ENCODE results near the gene THAP7.
"Not testable (repeated sequence)": the region's sequence is repeated elsewhere in the genome, so short reads cannot be mapped to it uniquely, and the experiment has no call there.

Gene THAP7, protein sequence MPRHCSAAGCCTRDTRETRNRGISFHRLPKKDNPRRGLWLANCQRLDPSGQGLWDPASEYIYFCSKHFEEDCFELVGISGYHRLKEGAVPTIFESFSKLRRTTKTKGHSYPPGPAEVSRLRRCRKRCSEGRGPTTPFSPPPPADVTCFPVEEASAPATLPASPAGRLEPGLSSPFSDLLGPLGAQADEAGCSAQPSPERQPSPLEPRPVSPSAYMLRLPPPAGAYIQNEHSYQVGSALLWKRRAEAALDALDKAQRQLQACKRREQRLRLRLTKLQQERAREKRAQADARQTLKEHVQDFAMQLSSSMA

DNA sequence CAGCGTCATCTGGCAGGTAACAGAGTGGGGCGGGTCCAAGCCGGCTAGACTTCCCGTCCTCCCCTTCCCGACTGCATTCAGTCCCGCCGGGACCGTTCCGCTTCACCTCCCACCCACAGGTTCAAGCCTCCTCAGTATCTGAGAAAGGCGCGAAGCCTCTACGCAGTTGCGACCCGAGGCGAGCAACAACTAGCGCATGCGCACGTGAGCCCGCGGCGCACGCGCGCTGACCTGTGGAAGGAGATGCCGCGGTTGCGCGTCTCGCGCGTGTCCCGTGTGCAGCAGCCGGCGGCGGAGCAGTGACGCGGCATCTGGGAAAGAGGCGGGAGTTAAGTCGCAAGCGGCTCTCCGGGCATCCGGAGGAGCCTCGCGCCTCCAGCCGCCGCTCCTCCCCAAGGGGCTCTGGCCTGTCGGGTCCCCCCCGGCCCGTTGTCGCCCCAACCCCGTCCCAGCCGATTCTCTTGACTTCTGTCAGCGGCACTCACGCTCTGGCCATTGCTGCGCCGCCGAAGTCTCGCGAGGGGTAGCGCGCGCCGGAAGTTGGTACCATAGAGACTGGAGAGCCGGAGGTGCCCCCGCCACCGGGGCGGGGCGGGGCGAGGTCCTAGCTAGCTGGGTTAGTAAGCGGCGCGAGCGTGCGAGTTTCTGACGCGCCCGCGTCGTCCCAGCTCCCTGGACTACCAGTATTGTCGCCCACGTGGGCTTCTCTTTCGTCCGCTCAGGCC lies at the start of gene THAP7:
Gene THAP7, minus strand, starts transcription at position 518 of the 725 bp plus-strand sequence. Its CDS starts 207 bp downstream, at position 311.
- DNase-seq, result peak; percentile 95

DNA sequence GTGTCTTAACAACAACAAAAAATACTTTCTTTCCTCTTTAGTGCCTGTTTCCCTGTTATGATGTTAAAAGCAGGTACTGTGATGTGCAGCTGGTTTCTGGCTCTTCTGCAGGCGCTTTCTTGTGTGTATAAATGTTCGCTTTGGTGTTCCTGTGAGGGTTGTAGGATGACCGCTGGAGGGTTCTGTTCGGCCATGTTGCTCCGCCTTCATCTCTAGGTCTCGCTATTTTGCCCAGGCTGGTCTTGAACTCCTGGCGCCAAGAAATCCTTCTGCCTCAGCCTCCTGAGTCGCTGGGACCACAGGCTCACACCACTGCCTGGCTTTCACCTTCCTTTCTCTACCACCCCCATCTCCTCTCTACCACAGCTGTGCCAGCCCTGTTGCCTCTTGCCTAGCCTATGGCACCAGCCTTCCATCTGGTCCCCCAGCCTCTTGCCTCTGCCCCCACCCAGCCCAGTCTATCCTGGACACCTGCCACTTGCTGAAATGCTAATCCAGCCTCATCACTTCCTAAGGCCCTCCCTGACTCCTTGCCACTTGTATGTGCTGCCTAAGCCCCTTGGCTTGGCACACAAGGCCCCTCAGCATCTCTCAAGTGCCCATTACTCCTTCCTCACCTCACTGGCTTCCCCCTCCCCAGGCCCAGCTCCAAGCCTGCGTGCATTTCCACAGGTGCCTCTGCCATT lies 49.4 kb upstream of the THAP7 start:
- DNase-seq, result peak; percentile 44

DNA sequence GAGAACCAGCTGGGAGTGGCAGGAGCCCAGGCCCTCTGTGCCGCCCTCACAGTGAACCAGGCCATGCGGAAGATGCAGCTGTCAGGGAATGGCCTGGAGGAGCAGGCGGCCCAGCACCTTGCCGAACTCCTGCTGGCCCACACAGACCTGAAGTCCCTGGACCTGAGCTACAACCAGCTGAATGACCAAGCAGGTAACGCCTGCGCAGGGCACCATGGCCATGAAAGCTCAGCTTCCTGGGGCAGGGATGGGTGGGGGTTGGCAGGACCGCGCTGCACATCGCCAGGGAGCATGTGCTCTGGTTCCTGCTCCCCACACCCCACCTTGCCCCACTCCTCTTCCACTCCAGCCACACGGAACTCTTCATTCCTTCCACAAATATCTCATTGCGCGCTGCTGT lies 47.0 kb upstream of the THAP7 start:
- DNase-seq, result not testable (repeated sequence)

DNA sequence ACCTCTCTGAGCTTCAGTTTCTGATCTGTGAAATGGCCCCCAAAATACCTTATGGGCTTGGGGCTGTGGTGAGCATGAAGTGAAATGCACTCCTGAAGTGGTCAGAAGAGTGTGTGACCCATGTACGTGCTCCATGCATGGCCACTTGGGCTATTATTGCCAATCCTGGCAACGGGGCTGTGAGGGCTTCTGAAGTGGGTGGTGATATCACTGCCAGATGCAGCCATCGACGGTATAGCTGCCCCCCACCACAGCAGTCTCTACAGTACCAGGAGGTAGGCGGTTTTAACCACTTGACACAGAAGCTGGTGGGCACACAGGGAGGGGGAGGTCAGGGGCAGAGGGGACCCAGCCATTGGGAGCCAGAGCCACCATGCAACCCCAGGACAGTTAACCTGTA lies 46.5 kb upstream of the THAP7 start:
- not testable (repeated sequence) for DNase-seq

DNA sequence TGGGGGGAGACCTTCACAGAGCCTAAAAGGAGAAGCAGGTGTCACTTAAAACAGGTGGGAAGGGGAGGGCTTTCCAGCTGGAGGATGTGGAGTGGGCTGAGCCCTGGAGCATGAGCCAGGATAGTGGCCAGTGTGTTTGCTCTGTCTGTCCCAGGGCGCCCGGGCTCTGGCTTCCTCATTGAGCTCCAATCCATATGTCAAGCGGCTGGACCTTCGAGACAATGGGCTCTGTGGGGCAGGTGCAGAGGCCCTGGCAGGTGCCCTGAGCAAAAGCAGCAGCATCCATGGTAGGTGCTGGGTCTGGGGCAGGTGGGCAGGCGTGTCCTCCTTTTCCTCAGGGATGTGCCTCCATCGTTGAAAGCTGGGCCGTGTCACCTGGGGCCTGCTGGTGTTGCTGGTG lies 45.8 kb upstream of the THAP7 start:
- peak; percentile 87 for DNase-seq

DNA sequence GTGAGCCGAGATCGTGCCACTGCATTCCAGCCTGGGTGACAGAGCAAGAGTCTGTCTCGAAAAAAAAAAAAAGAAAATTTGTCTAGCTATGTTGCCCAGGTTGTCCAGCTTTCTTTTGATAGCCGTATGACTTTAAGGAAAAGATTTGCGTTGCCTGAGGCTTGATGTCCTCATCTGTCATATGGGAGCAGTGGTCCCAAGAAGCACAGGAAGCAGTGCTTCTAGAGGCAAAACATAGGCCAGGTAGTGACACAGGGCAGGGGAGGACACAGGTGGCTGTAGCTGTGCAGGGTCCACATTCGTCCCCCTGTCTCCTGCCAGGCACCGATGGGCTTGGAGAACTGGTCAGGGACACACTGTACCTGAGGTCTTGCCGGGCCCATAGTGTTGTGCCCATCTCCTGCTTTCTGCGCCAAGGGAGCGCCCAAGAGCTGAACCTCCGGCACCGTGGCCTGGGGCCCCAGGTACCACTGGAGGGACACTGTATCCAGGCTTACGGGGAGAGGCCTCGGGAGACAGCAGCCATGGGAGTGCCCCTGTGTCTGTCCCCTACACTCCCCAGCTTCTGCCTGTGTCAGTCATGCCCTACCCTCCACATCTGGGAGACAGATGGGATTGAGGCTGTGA lies 45.2 kb upstream of the THAP7 start:
- DNase-seq, result no peak

DNA sequence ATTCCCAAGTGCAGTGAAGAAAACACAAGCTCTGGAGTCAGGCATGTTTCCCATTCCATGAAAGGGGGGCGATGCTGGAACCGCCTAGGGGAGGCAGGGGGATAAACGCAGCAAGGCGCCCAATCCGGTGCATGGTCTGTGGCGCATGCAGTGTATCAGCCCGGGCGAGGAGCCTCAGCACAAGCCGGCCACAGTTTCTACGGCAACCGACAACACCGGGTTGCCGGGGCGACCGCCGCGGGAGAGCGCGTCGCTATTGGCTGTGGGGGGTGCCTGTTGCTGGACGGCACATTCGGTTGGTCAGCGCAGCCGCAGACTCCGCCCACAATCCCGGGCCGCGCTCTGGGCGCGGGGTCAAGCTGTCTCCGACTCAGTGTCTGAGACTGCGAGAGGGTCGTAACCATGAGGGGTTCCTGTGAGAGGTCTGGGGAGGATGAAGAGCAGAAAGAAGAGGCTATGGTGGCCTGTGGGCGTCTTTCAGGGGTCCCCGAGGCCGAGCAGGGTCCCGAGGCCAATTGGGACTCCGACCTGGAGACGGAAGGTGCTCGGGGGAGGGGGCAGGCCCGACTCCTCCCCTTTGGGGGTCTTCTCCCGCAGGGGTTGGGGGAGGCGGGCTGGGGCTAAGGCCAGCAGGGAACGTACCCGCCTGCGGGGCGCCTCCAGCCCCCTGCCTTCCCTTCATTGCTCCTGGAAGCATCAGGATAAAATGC lies 43.8 kb upstream of the THAP7 start, which contains the start of gene LRRC74B:
Gene LRRC74B, plus strand, starts transcription at position 362 of the 710 bp plus-strand sequence. Its CDS starts 41 bp downstream, at position 403.
- DNase-seq, result peak; percentile 93

DNA sequence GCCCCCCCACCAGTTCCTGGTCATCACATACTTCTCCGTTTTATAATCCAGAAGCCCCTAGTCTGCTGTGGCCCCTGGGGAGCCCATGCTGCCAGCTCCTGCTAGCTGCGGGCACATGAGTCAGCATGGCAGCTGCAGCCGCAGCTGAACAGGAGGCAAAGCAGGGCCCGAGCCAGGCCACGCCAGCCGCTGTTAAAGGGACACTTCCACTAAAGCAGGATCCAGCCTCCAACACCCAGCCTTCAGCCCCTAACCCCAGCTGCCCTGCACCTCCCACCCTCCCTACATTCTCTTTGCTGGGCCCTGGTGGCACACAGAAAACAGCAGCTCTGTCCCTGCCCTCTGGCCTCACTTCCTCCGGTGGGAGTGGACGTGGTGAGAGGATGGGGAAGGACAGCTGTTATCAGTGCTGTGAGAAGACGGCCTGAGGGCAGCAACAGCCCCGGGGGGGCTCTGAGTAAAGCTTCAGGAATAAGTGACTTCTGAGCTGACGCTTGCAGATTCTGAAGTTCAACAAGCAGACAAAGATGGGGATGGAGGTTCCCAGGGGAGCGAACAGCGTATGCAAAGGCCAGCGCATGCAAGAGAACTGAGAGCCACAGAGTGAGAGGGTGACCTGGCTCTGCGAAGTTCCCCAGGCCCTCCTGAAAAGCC lies 43.1 kb upstream of the THAP7 start:
- peak; percentile 71 for DNase-seq

DNA sequence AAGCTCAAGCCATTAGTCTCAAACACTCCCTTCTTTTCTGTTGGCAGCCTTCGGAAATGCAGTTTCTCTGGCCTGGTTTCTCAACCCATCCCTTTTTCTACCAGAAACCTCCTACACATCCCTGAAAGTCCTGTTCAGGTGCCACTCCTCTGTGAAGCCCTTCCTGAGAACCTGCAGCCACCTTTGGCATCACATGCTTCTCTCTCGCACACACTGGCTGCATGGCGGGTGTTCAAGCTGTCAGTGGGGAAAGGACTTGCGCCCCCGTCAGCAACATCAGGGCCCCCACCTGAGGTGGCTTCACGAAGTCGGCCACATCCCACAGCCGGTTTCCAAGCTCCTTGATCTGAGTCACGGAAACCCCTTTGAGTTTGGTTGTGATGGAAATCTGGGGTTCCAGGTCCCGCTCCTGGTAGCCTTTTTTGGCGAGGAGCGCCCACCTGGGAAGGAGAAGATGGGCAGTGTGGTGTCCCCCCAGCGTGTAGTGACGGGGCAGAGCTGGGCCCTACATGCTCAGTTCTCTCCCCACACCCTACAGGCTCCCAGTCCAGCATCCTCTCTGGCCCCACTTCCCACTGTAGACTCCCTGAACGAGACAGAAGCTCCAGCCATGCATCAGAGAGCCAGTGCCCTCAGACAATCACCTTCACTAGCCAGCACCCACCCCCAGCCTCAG lies 42.1 kb upstream of the THAP7 start:
- DNase-seq, result no peak

DNA sequence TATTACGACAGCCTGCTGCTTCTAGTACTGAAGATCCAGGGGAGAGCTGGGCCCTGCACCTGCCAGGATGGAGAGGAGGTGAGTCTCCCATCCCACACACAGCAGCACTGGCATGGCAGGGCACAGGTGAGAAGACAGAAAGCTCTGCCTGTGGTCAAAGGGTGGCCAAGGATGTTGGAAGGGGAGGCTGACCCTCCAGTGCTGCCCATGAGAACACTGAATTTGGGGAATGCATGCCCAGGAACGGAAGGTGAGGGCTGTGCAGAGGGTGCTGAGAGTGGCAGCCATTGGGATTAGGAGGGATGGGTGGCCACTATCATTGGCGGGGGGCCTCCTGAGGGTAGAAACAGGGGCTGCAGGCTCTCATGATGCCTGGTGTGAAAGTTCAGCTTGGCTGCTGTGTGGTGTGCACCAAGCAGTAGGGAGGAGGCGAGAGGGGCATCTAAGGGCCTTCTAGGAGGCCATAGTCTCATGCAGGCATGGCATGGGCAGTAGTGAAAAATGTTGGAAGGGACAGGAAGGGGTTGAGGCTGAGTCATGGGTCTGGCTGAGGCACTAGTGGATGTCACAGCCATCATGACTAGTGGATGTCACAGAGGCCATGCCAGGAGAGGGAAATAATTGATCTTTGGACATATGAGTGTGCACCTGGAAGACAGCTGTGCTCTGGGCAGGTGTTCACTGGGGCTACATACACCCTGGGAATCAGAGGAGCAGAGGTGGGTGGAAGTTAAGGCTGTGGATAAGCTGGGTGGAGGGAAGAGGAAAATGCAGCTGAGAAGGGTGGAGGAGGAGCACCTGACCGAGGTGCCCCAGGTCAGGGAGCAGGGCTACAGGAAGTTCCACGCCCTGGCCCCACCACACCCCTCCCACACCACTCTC lies 41.3 kb upstream of the THAP7 start:
- no peak for DNase-seq

DNA sequence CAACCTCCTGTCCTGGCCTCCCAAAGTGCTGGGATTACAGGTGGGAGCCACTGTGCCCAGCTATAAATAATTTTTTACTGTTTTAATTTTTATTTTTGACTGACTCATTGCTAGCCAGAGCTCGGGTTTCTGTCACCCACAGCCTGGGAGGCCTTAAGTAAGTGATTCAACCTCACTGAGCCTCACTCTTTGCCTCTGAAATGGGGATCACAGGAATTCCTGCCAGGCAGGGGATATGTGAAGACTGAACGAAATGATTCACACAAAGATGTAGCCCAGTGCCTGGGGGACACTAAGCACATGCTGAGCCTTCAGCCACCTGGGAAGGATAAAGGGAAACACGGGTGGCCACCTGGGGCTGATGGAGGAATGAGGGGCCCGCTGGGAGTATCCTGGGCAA lies 40.0 kb upstream of the THAP7 start:
- no peak for DNase-seq

DNA sequence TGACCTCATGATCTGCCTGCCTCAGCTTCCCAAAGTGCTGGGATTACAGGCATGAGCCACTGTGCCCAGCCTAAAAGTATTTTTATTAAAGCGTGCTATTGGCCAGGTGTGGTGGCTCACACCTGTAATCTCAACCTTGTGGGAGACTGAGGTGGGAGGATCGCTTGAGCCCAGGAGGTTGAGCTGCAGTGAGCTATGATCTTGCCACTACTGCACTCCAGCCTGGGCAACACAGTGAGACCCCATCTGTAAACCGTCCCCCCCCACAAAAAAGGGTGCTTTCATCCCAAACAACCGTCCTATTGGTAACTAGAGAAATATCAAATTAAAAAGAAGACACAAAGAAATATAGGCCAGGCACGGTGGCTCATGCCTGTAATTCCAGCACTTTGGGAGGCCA lies 37.2 kb upstream of the THAP7 start:
- not testable (repeated sequence) for DNase-seq

DNA sequence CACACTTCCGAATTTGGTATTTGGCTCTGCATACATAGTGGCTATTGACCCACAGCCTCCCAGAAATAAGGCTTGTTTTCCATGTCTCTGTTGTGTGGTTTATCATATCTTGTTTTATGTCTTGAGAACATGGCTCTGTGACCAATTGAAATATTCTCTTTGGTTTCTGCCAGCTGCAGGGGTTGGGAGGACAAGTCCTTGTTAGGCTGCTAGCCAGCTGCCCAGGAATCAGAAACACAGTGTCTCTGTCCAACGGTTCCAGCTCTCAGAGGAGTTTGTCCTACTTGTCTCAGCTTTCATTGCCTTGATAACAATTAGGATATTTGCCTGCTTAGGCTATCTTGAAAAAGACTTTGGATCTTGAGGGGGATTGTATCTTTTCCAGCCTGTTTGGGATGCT lies 36.5 kb upstream of the THAP7 start:
- DNase-seq, result no peak

DNA sequence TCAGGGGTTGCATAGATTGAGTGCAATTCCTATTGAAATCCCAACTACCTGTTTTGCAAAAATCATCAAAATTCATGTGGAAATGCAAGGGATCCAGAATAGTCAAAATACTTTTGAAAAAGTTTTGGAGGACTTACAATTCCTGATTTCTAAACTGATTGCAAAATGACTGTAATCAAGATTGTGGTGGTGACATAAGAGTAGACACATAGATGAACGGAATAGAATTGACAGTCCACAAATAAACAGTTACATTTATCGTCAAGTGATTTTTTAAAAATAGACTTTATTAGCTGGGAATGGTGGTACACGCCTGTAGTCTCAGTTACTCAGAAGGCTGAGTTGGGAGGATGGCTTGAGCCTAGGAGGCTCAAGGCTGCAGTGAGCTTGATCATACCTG lies 33.1 kb upstream of the THAP7 start:
- DNase-seq, result no peak

DNA sequence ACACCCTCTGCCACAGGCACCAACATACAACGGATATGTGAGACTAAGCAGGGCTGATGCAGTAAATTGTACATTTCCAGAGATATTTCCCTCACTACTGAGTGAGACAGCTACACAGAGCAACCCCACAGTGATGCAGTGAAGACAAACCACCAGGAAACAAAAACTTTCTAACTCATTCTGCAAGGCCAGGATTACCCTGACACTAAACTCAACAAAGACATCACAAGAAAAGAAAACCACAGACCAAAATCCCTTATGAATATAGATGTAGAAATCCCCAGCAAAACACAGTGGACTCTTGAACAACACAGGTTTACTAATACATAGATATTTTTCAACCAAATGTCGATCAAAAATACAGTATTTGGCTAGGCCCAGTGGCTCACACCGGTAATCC lies 32.0 kb upstream of the THAP7 start:
- DNase-seq, result no peak

DNA sequence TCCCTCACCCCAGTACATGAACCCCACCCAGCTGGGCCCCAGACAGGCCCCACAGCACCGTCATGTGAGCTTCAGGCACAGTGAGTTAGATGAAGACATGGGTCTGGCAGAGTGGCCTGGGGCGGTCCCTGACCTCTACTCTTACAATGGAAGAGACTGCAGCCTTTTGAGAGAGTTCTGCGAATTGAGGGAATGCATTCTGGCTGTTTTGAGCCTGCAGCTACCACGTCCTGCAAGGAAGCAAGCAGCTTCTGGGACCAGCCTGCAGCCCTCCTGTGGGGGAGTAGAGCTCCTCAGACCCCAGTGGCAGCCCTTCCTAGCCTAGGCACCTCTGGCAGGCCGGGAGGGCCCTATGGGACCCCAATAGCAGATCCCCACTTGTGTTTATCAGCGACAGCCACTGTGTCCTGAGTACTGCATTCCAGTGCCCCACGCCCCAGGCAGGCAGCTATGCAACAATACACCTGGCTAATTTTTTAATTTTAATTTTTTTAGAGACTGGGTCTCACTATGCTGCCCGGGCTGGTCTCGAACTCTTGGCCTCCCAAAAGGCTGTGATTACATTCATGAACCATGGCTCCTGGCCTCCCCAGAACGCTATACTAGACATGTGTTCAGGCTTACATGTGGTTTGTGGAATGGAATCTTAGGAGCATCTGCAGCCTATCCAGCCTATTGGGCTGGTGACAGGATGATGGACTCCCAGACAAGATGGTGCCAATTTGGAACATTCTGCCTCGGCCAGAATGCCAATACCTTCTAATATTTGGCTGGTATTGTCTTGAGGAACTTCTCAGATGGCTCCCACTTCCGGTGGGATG lies 31.2 kb upstream of the THAP7 start:
- no peak for DNase-seq

DNA sequence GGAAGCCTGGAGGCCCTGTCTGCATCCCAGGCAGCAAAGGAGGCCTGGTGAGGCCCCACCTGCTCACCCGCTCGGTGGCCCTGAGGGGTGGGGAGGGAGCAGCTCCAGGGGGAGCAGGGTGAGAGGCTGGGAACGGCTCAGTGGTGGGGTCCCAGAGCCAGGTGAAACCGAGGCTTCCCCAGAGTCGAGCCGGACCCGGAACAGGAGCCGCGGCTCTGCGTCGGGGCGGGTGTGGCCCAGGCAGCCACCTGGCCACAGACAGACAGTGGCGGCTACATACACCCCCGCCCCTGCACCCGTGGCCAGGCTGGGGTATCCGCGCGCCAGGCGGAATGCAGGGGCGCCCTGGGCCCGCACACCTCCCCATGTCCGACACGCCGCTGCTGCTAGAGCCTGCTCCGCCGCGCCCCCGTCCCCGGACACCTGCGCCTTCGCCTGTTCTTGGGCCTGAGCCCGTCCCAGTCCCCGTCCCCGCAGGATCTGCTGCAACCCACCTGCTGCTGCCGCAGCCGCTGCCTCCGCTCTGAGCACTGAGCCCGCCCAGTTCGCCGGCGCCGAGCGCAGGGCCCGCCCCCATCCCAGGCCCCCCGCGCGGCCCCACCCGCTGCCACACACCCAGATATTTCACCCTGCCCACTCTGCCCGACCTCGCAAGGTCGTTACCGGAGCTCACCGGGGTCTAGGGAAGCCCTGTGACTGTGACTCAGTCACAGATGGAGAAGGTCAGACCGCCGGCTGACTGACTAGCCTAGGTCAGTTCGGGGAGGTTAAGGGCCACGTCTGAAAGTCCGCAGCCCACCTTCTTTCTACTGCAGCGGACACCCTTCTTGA lies 30.3 kb upstream of the THAP7 start, which contains the start of gene SLC7A4:
Gene SLC7A4, minus strand, starts transcription at position 525 of the 831 bp plus-strand sequence. CDS start 749 bp downstream, outside the sequence.
- DNase-seq, result peak; percentile 30

DNA sequence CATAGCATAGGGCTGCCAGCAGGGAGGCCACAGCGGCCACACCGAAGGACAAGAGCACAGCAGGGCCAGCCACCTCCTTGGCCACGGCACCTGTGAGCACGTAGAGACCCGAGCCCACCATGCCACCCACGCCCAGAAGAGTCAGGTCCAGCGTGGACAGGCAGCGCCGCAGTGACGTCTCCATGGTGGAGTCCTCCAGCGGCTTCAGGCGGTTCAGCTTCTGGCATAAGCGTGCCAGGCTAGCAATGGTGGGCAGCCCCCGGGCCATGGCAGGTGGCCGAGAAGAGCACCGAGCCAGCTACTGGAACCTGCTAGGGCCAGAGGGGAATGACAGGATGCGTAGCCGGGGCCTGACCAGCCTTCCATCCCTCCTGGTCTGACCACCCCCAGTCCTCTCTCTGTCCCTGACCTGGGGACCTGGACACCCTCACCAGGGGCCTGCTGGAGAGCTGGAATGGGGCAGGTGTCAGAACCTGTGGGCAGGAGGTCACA lies 29.7 kb upstream of the THAP7 start:
- no peak for DNase-seq
